HL-60 (cell line): ENCODE results near the gene TAPT1.

ENCODE experiments used
- DNase-seq, 2 experiments: peaks; one replicate each; pipeline ENCODE4 v3.0.0-alpha.2; 2010 to 2020; ENCODE audit warnings: low read depth in 1 of 2, low spot score in 1 of 2
- H3K27ac ChIP-seq: fragments of 250-450 bp; sonication (Bioruptor Pico); replicated peaks from 2 replicates; pipeline ENCODE4 v1.5.1; 2020; ENCODE audit warnings: mild to moderate bottlenecking, moderate library complexity
- H3K27me3 ChIP-seq: fragments of 250-450 bp; sonication (Bioruptor Pico); 2 replicates; pipeline ENCODE4 v1.5.1; 2021; ENCODE audit warnings: mild to moderate bottlenecking, moderate library complexity; ENCODE audit not compliant: insufficient read depth, poor library complexity, severe bottlenecking
- H3K4me3 ChIP-seq: replicated peaks from 2 replicates; pipeline ENCODE4 v1.5.1; 2011; ENCODE audit warnings: mild to moderate bottlenecking, control low read depth, low read length; ENCODE audit not compliant: insufficient read depth
- GABPA ChIP-seq: IDR thresholded peaks from 2 replicates; pipeline ENCODE4 v1.6.1; 2012; ENCODE audit warnings: low read depth
- POLR2AphosphoS5 ChIP-seq: IDR thresholded peaks from 2 replicates; pipeline ENCODE4 v1.6.1; 2012; ENCODE audit warnings: low read depth
- SPI1 ChIP-seq: IDR thresholded peaks from 2 replicates; pipeline ENCODE4 v1.6.1; 2012; ENCODE audit warnings: low read depth, mild to moderate bottlenecking, borderline replicate concordance
- TF ChIP-seq, protein P1 (sequence below): IDR thresholded peaks from one replicate; pipeline ENCODE4 v1.5.1; 2011; ENCODE audit warnings: low read length, control low read depth, inconsistent platforms; ENCODE audit not compliant: insufficient read depth
- TF ChIP-seq, protein P2 (sequence below): IDR thresholded peaks from 2 replicates; pipeline ENCODE4 v1.6.1; 2012; ENCODE audit warnings: low read depth; ENCODE audit not compliant: insufficient replicate concordance

TAPT1 gene

DNA sequence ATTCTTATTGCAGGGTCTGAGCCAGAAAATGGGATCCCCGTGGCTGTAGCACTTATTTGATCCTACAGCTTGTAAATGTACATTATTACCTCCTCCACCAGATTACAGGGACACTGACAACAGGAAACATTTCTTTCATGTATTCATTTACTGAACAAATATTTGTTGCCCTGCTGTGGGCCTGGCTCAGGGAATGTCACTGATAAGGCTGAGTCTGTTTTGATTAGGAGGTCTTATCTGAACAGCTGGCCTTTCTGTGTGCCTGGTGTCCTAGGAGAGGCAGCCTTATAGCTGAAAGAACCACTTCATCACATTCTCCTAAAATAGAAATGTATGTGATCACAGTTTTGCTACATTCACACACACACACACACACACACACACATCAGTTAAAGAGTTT, 96.9 kb downstream of the TAPT1 start:
- Histone ChIP-seq H3K27ac (no peak overlapping the region), H3K4me3 (no peak overlapping the region), H3K27me3 (no peaks in the 10 kb centered on the region)
- no peak for DNase-seq
- no peak for TF ChIP-seq POLR2AphosphoS5
- TF ChIP-seq SPI1 = no peak
- TF ChIP-seq, protein P1, sequence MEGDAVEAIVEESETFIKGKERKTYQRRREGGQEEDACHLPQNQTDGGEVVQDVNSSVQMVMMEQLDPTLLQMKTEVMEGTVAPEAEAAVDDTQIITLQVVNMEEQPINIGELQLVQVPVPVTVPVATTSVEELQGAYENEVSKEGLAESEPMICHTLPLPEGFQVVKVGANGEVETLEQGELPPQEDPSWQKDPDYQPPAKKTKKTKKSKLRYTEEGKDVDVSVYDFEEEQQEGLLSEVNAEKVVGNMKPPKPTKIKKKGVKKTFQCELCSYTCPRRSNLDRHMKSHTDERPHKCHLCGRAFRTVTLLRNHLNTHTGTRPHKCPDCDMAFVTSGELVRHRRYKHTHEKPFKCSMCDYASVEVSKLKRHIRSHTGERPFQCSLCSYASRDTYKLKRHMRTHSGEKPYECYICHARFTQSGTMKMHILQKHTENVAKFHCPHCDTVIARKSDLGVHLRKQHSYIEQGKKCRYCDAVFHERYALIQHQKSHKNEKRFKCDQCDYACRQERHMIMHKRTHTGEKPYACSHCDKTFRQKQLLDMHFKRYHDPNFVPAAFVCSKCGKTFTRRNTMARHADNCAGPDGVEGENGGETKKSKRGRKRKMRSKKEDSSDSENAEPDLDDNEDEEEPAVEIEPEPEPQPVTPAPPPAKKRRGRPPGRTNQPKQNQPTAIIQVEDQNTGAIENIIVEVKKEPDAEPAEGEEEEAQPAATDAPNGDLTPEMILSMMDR = no peak
- TF ChIP-seq, protein P2, sequence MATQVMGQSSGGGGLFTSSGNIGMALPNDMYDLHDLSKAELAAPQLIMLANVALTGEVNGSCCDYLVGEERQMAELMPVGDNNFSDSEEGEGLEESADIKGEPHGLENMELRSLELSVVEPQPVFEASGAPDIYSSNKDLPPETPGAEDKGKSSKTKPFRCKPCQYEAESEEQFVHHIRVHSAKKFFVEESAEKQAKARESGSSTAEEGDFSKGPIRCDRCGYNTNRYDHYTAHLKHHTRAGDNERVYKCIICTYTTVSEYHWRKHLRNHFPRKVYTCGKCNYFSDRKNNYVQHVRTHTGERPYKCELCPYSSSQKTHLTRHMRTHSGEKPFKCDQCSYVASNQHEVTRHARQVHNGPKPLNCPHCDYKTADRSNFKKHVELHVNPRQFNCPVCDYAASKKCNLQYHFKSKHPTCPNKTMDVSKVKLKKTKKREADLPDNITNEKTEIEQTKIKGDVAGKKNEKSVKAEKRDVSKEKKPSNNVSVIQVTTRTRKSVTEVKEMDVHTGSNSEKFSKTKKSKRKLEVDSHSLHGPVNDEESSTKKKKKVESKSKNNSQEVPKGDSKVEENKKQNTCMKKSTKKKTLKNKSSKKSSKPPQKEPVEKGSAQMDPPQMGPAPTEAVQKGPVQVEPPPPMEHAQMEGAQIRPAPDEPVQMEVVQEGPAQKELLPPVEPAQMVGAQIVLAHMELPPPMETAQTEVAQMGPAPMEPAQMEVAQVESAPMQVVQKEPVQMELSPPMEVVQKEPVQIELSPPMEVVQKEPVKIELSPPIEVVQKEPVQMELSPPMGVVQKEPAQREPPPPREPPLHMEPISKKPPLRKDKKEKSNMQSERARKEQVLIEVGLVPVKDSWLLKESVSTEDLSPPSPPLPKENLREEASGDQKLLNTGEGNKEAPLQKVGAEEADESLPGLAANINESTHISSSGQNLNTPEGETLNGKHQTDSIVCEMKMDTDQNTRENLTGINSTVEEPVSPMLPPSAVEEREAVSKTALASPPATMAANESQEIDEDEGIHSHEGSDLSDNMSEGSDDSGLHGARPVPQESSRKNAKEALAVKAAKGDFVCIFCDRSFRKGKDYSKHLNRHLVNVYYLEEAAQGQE = no peak
- TF ChIP-seq GABPA = no peak

DNA sequence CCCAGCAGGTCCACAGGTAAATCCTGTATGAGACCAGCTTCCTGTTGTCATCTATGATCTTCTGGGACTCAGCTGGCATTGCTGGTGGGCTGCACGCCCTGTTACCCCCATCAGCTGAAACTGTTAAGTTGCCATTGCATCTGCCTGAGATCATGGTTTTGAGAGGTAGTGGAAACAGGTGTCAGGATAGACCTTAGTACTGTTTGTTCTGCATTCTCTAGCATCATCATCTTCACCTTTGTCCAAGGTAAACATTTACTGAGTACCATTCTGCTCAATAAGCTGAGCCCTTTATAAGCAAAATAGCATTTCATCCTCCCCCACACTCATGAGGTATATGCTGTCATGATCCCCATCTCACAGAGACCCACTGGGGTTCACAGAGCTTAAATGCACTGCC, 99.6 kb downstream of the TAPT1 start:
- no peak for TF ChIP-seq GABPA
- TF ChIP-seq POLR2AphosphoS5 = no peak
- no peak for TF ChIP-seq SPI1
- TF ChIP-seq, protein P2 = no peak
- TF ChIP-seq, protein P1 = no peak
- no peak for DNase-seq
- Histone ChIP-seq H3K4me3 (no peak overlapping the region), H3K27me3 (no peaks in the 10 kb centered on the region), H3K27ac (no peak overlapping the region)

DNA sequence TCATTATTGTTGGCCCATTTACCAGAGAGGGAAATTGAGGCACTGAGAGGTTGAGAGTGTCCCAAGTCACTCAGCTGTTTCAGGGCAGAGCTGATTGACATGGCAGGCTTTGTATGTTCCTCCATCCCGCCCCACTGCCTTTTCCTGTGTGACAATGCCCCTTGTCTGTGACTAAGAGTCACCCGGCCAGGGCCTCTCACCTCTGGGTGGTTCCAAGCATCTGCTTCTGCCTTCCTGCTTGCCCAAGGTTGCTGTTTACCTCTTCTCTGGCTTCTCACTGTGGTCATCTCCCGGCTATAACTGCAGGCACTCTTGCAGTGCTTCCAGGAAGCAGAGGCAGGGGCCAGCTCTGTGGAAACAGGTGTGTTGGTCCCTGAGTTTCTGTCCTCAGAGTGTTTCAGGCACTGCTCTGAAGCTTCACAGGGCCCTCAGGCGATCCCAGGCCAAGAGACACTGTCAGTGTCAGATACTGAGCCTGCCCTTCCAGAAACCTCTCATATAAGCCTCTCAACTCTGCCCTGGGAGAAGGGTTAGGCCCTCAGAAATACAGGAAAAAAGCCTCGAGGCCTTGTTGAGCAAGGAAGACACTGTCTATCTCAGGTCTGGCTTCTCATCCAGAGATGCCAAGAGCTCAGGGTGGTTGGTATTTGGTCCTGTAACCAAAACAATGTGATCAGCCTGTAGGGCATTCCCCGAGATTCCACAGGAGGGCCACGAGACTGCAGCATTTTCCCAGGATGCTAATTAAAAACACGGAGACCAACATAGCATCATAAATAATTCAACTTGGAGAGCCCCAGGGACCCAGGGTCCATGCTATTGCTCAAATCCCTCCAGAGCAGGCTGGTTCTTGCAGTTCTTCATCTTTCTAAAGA, 100.5 kb downstream of the TAPT1 start:
- DNase-seq = peak in 1 of 2 experiments; percentile 5

More for the DNA sequence above, 100.5 kb downstream of the TAPT1 start:
- no peak overlapping the region for H3K27ac ChIP-seq
- H3K27me3 ChIP-seq = no peaks in the 10 kb centered on the region
- no peak overlapping the region for H3K4me3 ChIP-seq
- TF ChIP-seq, protein P2 = no peak
- no peak for TF ChIP-seq POLR2AphosphoS5
- no peak for TF ChIP-seq GABPA
